Measurements from ENCODE around the gene RPS2. TPM values are rescaled to one million over a fixed set of nuclear protein-coding genes. Genes with fewer than 3 reads are reported as not detected.

RPS2 gene
- total and polyA plus RNA-seq, 8 donors, result 1,316 to 3,219 (median 1,806) TPM

DNA sequence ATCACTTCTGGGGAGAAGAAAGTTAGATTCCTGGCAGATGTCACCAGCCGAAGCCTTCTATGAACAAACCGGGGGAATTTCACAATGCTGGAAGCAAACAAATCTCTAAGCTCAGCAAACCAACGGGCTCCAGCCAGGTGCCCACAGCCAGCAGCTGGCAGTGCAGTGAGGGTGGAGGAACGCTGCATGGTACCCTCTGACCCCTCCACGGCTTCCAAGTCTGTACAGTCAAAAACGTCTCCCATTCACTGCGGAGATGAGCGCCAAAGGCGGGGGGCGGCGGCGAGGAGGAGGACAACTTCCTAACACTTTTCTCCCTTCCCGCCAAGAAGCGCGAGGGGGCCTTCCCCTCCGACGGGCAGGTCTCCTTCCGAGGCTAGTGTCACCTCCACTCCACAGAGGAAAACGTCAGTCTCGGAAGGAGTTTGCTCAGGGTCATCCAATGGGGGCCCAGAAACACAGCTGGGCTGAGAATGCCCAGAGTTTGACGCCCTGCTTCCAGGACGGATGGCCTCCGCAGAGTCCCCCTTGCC lies 44.1 kb upstream of the RPS2 start:
- peak overlapping the region; percentile 69 to 90 (median 76) for H3K27ac ChIP-seq
- DNase-seq (peak in 5 of 6 donors; percentile 24 to 65 (median 59)), FAIRE-seq (no peak), ATAC-seq (peak in 3 of 4 donors; percentile 5 to 23 (median 10))
- no peaks in the 10 kb centered on the region for H3K36me3 ChIP-seq
- intact Hi-C loops (cut with DNase I), result no loop called here
- no peaks in the 10 kb centered on the region for H3K27me3 ChIP-seq
- peak overlapping the region; percentile 81 to 100 (median 98) for H3K4me3 ChIP-seq
- H3K9me3 ChIP-seq, result no peaks in the 10 kb centered on the region
- TF ChIP-seq, protein P1, sequence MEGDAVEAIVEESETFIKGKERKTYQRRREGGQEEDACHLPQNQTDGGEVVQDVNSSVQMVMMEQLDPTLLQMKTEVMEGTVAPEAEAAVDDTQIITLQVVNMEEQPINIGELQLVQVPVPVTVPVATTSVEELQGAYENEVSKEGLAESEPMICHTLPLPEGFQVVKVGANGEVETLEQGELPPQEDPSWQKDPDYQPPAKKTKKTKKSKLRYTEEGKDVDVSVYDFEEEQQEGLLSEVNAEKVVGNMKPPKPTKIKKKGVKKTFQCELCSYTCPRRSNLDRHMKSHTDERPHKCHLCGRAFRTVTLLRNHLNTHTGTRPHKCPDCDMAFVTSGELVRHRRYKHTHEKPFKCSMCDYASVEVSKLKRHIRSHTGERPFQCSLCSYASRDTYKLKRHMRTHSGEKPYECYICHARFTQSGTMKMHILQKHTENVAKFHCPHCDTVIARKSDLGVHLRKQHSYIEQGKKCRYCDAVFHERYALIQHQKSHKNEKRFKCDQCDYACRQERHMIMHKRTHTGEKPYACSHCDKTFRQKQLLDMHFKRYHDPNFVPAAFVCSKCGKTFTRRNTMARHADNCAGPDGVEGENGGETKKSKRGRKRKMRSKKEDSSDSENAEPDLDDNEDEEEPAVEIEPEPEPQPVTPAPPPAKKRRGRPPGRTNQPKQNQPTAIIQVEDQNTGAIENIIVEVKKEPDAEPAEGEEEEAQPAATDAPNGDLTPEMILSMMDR (IDR thresholded peaks at IDR 0.05), result no peak
- WGBS, 2 donors, result 2 to 3% methylated on average over 20 to 23 of the region's 23 CpGs
- peaks cover 26 to 39% (median 33%) of the 10 kb centered on the region in 3 donors for H3K4me1 ChIP-seq

DNA sequence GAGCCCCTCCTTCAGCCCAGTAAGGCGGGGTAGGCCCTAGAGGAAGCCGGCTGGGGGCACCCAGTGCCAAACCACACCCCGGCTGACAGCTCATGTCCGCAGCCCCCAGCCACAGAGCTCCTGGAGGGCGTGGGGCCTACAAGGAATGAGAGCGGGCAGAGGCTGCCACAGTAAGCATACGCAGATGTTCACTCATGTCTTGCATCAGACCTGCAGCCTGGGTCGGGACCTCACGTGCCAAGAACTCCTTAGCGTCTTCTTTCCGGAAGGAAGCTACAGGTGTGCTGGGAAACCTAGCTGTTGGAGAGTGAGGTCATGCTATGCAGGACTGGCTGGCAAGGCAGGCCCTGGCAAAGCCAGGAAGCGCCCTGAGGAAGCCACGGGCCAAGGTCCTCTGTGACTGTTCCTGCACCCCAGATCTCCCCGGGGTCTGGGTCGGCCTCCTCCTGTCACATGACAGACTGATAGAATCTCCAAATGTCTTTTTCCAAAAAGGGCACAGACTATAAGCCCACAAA lies 43.4 kb upstream of the RPS2 start:
- ATAC-seq (peak; percentile 12 to 48 (median 37)), FAIRE-seq (no peak), DNase-seq (peak; percentile 31 to 85 (median 79))
- Histone ChIP-seq H3K27me3 (no peaks in the 10 kb centered on the region), H3K9me3 (no peaks in the 10 kb centered on the region), H3K36me3 (peaks cover 0 to 4% (median 3%) of the 10 kb centered on the region in 3 donors), H3K4me1 (peaks cover 26 to 41% (median 33%) of the 10 kb centered on the region in 3 donors), H3K4me3 (peak overlapping the region; percentile 4 to 100 (median 98)), H3K27ac (peak overlapping the region; percentile 69 to 90 (median 76))
- WGBS, 2 donors, result 24 to 33% methylated on average over 15 of the region's 15 CpGs
- intact Hi-C loops (cut with DNase I), result no loop called here
- TF ChIP-seq, protein P1 (IDR thresholded peaks at IDR 0.05), result no peak

DNA sequence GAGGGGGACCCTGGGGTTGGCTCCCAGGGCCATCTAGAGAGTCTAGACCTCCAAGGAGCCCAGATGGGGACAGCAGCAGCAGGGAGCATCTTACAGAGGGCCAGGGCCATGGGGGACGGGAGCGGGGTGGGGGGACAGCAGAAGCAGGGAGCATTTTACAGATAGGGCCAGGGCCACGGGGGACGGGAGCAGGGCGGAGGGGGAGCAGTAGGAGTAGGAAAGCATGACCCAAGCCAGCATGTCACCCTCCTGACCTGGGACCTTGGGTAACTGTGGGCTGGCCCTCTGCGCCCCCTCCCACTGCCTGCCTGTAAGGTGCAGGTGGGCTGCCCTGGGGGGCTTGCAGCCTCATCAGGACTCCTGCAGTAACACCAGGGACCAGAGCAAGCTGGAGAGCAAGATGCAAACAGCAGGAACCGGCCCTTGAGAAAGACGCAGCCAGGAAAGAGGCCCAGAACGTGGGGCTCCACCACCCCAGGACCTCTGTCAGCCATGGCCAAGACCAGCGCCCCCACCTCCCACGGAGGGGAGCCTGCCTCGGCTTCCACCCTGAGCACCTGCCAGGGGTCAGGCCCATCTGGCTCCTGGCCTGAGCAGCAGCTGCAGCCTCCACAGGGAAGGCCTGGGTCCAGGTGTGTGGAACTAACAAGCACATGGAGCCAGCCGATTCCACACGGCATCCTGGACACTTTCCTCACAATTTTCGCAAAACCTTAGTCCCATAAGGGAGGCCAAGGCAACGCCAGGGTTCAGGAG lies 42.6 kb upstream of the RPS2 start:
- ATAC-seq (no peak), FAIRE-seq (no peak), DNase-seq (peak; percentile 20 to 85 (median 63))
- Histone ChIP-seq H3K27ac (peak overlapping the region in 3 of 4 donors; percentile 73 to 90 (median 80)), H3K9me3 (no peaks in the 10 kb centered on the region), H3K4me3 (peak overlapping the region in 3 of 4 donors; percentile 97 to 100 (median 99)), H3K27me3 (no peaks in the 10 kb centered on the region), H3K4me1 (peaks cover 26 to 41% (median 33%) of the 10 kb centered on the region in 3 donors), H3K36me3 (peaks cover 0 to 12% (median 11%) of the 10 kb centered on the region in 3 donors)
- 43 to 54% methylated on average over 14 to 16 of the region's 16 CpGs for WGBS, 2 donors
- TF ChIP-seq, protein P1 (IDR thresholded peaks at IDR 0.05), result no peak
- intact Hi-C loops (cut with DNase I), result no loop called here

DNA sequence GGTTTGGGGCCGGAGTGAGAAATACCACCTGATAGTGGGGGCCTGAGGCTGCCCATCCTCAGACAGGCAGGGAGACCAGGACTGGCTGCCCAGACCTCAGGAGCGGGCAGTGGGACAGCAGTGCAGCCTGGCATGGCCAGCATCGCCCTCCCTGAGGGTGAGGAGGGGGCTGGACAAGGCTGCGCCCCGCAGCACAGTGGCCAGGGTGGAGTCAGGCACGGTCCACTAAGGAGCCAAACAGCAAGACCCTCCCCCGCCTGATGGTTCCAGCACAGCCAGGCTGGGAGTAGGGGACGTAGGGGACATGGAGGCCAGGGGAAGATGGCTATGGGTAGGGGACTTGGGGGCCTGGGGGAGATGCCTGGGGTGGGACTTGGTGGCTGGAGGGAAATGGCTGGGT lies 41.7 kb upstream of the RPS2 start:
- H3K4me1 ChIP-seq, result peaks cover 26 to 41% (median 33%) of the 10 kb centered on the region in 3 donors
- intact Hi-C loops (cut with DNase I), result no loop called here

More for the DNA sequence above, 41.7 kb upstream of the RPS2 start:
- Histone ChIP-seq H3K9me3 (no peaks in the 10 kb centered on the region), H3K36me3 (peaks cover 8 to 21% (median 21%) of the 10 kb centered on the region in 3 donors), H3K4me3 (no peak overlapping the region), H3K27ac (no peak overlapping the region), H3K27me3 (no peaks in the 10 kb centered on the region)
- 78 to 84% methylated on average over 8 of the region's 8 CpGs for WGBS, 2 donors
- TF ChIP-seq, protein P1 (IDR thresholded peaks at IDR 0.05), result no peak
- ATAC-seq (no peak), FAIRE-seq (no peak), DNase-seq (peak; percentile 18 to 78 (median 42))
